HepG2 (cell line): ENCODE data around the gene MIGA2. TPM values are rescaled to one million over a fixed set of nuclear protein-coding genes. Genes with fewer than 3 reads are reported as not detected.
A peak's percentile ranks its signal among the peaks of the same experiment; 100 is the strongest.

ENCODE experiments used
- AGO1 ChIP-seq: fragments of 200-400 bp; formaldehyde crosslinking; IDR thresholded peaks from 2 replicates; pipeline ENCODE4 v1.6.1; 2017; ENCODE audit warnings: mild to moderate bottlenecking, low read depth, low read length, moderate library complexity; ENCODE audit not compliant: poor library complexity, severe bottlenecking
- ARNT2 ChIP-seq: sonication (generic); formaldehyde crosslinking; IDR thresholded peaks from 2 replicates; pipeline ENCODE4 v1.8.0; 2022; ENCODE audit warnings: mild to moderate bottlenecking, low read depth, missing genetic modification reagents, moderate library complexity
- FOXC1 ChIP-seq: sonication (generic); formaldehyde crosslinking; IDR thresholded peaks from 2 replicates; pipeline ENCODE4 v1.8.0; 2022; ENCODE audit warnings: mild to moderate bottlenecking, missing genetic modification reagents, borderline replicate concordance
- KAT7 ChIP-seq: IDR thresholded peaks from 2 replicates; pipeline ENCODE4 v1.6.1; 2018; ENCODE audit warnings: borderline replicate concordance, missing compliant biosample characterization
- KLF6 ChIP-seq: IDR thresholded peaks from 2 replicates; pipeline ENCODE4 v1.8.0; 2016; ENCODE audit warnings: missing biosample characterization, missing genetic modification reagents
- MAFG ChIP-seq: sonication (generic); formaldehyde crosslinking; IDR thresholded peaks from 2 replicates; pipeline ENCODE4 v1.5.1; 2020; ENCODE audit warnings: mild to moderate bottlenecking, missing genetic modification reagents
- POLR2A ChIP-seq, 2 experiments: IDR thresholded peaks; 2 replicates each; pipeline ENCODE4 v1.6.1; 2011; ENCODE audit warnings: low read depth in 2 of 2, low read length in 2 of 2, mild to moderate bottlenecking in 1 of 2, moderate library complexity in 1 of 2; ENCODE audit not compliant: insufficient read depth in 1 of 2
- RBFOX2 ChIP-seq: fragments of 200-400 bp; formaldehyde crosslinking; IDR thresholded peaks from 2 replicates; pipeline ENCODE4 v1.6.1; 2017; ENCODE audit warnings: low read depth, mild to moderate bottlenecking, low read length
- ZNF101 ChIP-seq: sonication (generic); formaldehyde crosslinking; IDR thresholded peaks from 2 replicates; pipeline ENCODE4 v1.4.0; 2020; ENCODE audit warnings: mild to moderate bottlenecking, low read depth, missing genetic modification reagents, borderline replicate concordance
- polyA plus RNA-seq, 8 experiments: library from polyadenylated mRNA; depleted of rRNA in 3 of 8; stranded (reverse) in 7 of 8; unstranded in 1 of 8; fragments of >200 nt; fragmentation: Illumina TruSeq in 4 of 8; extraction: Trizol in 4 of 8; gene quantifications; 2 replicates each; pipeline versions ENCODE4 v1.2.1 to v1.2.3, GENCODE V29; 2011 to 2016; ENCODE audit warnings: low read depth in 4 of 8, missing spikeins in 1 of 8, mixed read lengths in 1 of 8; ENCODE audit not compliant: insufficient read depth in 1 of 8
- total RNA-seq, 5 experiments: library from RNA; depleted of rRNA; stranded (reverse); fragments of >200 nt; fragmentation: Illumina TruSeq; extraction: Trizol; gene quantifications; 2 replicates each; pipeline ENCODE4 v1.2.3, GENCODE V29; 2016; ENCODE audit warnings: low read depth in 1 of 5
- TF ChIP-seq, protein P1 (sequence below): sonication (generic); formaldehyde crosslinking; IDR thresholded peaks from 2 replicates; pipeline ENCODE4 v1.5.1; 2020; ENCODE audit warnings: missing genetic modification reagents, mild to moderate bottlenecking, borderline replicate concordance
- TF ChIP-seq, protein P2 (sequence below): sonication (generic); formaldehyde crosslinking; IDR thresholded peaks from 2 replicates; pipeline ENCODE4 v1.5.0; 2020; ENCODE audit warnings: mild to moderate bottlenecking, missing genetic modification reagents
- TF ChIP-seq, protein P3 (sequence below): conservative IDR thresholded peaks from 2 replicates; pipeline ENCODE4 v1.6.1; 2018; ENCODE audit warnings: missing genetic modification reagents
- TF ChIP-seq, protein P4 (sequence below): sonication (generic); formaldehyde crosslinking; IDR thresholded peaks from 2 replicates; pipeline ENCODE4 v1.4.0; 2020; ENCODE audit warnings: missing genetic modification reagents; ENCODE audit errors: not compliant biosample characterization

Gene MIGA2
- total and polyA plus RNA-seq, 2 of the 13 experiments (the other 11 are each of a cell fraction or from before 2014, with no cell fraction given), result 10.8 to 17.1 TPM

DNA sequence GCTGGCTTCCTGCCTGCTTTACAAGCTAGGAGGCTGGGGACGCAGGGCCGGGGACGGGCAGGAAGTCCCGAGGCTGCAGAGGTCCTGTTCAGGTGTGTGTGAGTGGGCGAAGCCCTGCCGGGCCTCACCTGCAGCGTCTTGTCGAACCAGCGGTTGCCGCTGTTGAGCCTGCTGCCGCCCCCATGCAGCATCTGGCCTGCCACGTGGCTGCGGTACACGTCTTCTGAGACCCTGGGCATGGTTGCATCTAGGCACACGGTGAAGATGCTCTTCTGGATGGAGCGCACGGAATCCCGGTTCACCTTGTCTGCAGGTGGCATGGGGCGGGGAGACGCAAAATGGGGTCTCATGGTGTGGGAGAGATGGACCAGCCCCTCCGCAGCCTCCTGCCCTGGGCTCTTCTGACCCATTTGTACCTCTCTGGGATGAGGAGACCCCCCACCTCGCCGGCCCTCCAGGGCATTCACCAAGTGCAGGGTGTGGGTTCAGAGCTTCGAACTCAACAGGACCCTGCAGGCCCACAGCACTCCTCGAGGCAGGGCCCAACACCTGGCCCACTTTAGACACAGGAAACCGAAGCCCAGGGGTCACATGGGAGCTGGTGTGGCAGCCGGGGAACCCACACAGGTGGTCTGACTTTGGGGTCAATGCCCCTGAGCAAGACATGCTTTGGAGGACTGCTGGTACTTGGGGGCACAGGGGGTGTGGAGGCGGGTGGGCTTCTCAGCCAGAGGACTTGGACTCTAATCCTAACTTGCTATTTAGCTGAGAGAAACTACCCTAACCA, 64.2 kb downstream of the MIGA2 start (continued):
- TF ChIP-seq, protein P1, sequence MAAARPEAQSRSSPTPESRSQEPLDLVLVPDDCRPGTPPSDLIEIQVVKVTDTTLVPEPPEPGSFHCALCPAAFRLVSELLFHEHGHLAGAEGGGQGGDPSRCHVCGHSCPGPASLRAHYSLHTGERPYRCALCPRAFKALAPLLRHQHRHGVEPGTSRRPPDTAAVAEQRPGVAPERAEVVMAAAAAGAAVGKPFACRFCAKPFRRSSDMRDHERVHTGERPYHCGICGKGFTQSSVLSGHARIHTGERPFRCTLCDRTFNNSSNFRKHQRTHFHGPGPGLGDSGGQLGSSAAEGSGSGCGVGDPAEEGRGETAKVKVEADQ (CRISPR knock-in tag), result no peak
- TF ChIP-seq, protein P2, sequence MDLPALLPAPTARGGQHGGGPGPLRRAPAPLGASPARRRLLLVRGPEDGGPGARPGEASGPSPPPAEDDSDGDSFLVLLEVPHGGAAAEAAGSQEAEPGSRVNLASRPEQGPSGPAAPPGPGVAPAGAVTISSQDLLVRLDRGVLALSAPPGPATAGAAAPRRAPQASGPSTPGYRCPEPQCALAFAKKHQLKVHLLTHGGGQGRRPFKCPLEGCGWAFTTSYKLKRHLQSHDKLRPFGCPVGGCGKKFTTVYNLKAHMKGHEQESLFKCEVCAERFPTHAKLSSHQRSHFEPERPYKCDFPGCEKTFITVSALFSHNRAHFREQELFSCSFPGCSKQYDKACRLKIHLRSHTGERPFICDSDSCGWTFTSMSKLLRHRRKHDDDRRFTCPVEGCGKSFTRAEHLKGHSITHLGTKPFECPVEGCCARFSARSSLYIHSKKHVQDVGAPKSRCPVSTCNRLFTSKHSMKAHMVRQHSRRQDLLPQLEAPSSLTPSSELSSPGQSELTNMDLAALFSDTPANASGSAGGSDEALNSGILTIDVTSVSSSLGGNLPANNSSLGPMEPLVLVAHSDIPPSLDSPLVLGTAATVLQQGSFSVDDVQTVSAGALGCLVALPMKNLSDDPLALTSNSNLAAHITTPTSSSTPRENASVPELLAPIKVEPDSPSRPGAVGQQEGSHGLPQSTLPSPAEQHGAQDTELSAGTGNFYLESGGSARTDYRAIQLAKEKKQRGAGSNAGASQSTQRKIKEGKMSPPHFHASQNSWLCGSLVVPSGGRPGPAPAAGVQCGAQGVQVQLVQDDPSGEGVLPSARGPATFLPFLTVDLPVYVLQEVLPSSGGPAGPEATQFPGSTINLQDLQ (CRISPR knock-in tag), result no peak
- TF ChIP-seq ZNF101 (CRISPR knock-in tag) (no peak), FOXC1 (CRISPR knock-in tag) (no peak), ARNT2 (CRISPR knock-in tag) (no peak), AGO1 (peak; percentile 89), MAFG (no peak), KAT7 (CRISPR knock-in tag) (no peak), POLR2A (IDR thresholded peaks at IDR 0.05; ENCODE audit: insufficient read depth in 1 of 2, low read depth in 2 of 2, low read length in 2 of 2) (peak in 1 of 2 experiments; percentile 20; a peak in 1 of 4 replicates), RBFOX2 (peak; percentile 26; the same call in 1 of the 2 replicates), KLF6 (CRISPR knock-in tag) (no peak)
- TF ChIP-seq, protein P3, sequence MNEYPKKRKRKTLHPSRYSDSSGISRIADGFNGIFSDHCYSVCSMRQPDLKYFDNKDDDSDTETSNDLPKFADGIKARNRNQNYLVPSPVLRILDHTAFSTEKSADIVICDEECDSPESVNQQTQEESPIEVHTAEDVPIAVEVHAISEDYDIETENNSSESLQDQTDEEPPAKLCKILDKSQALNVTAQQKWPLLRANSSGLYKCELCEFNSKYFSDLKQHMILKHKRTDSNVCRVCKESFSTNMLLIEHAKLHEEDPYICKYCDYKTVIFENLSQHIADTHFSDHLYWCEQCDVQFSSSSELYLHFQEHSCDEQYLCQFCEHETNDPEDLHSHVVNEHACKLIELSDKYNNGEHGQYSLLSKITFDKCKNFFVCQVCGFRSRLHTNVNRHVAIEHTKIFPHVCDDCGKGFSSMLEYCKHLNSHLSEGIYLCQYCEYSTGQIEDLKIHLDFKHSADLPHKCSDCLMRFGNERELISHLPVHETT (CRISPR knock-in tag), result no peak
- TF ChIP-seq, protein P4, sequence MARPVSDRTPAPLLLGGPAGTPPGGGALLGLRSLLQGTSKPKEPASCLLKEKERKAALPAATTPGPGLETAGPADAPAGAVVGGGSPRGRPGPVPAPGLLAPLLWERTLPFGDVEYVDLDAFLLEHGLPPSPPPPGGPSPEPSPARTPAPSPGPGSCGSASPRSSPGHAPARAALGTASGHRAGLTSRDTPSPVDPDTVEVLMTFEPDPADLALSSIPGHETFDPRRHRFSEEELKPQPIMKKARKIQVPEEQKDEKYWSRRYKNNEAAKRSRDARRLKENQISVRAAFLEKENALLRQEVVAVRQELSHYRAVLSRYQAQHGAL, result no peak
